A549 (cell line): Measurements from ENCODE around the gene RFPL4AL1. TPM values are rescaled to one million over a fixed set of nuclear protein-coding genes. Genes with fewer than 3 reads are reported as not detected.

Experiments
- ATAC-seq, 2 experiments: fragments of 200-7000 bp in 1 of 2; fragments of >200 bp in 1 of 2; cut with Nextera tagmentation in 1 of 2; cut with Tn5 transposase in 1 of 2; 3 replicates each; pipeline versions ENCODE4 v1.8.0 to v1.9.1; 2018 to 2020; ENCODE audit warnings: mild to moderate bottlenecking in 1 of 2, moderate library complexity in 1 of 2
- CTCF ChIA-PET: fragments of 300-600 bp; sonication (Branson Sonifier 250); formaldehyde crosslinking; extraction: SDS; loops from one replicate; lab custom pipeline; 2021; ENCODE audit warnings: antibody characterized with exemption, inconsistent platforms; lab: Yijun Ruan, JAX
- POLR2A ChIA-PET: fragments of 350-600 bp; formaldehyde crosslinking; extraction: SDS; loops from one replicate; lab custom pipeline; 2021; ENCODE audit warnings: antibody characterized with exemption, inconsistent platforms; lab: Yijun Ruan, JAX
- DNase-seq, 2 experiments: peaks; one replicate each; pipeline versions ENCODE4 v3.0.0 to v3.0.0-alpha.2; 2011 to 2016; ENCODE audit warnings: low read depth in 1 of 2, low spot score in 1 of 2
- FAIRE-seq: peaks from 2 replicates; lab custom pipeline; 2011; peaks lifted over from hg19 to GRCh38; lab: Jason Lieb, UNC
- H3K27ac ChIP-seq, 2 experiments: fragments of >200 bp; sonication (Bioruptor Twin); formaldehyde crosslinking; 3 replicates each; pipeline ENCODE4 v1.5.1; 2016 to 2017
- H3K4me1 ChIP-seq: fragments of >200 bp; sonication (Bioruptor Twin); formaldehyde crosslinking; 3 replicates; pipeline ENCODE4 v1.6.1; 2016
- H3K4me2 ChIP-seq: fragments of >200 bp; sonication (Bioruptor Twin); formaldehyde crosslinking; 3 replicates; pipeline ENCODE4 v1.6.1; 2016
- H3K4me3 ChIP-seq: fragments of >200 bp; sonication (Bioruptor Twin); formaldehyde crosslinking; 3 replicates; pipeline ENCODE4 v1.5.1; 2016
- H3K9me3 ChIP-seq: fragments of >200 bp; sonication (Bioruptor Twin); formaldehyde crosslinking; 3 replicates; pipeline ENCODE4 v1.6.1; 2016
- HDAC2 ChIP-seq: fragments of 200-600 bp; sonication (generic); IDR thresholded peaks from 2 replicates; pipeline ENCODE4 v1.6.1; 2016
- HOXA7 ChIP-seq: fragments of 250-450 bp; sonication (Bioruptor Pico); IDR thresholded peaks from 2 replicates; pipeline ENCODE4 v1.5.0; 2020; ENCODE audit warnings: mild to moderate bottlenecking, moderate library complexity
- SREBF2 ChIP-seq: fragments of 450-650 bp; IDR thresholded peaks from 2 replicates; pipeline ENCODE4 v1.6.1; 2014; ENCODE audit warnings: mild to moderate bottlenecking, moderate library complexity
- WGBS: methylation state at CpG from one replicate; pipeline ENCODE4 v1.1.6; 2017; ENCODE audit errors: missing lambda C conversion rate; 5-methylcytosine and 5-hydroxymethylcytosine counted together
- polyA plus RNA-seq, 4 experiments: library from polyadenylated mRNA; depleted of rRNA in 3 of 4; stranded (reverse); fragments of >200 nt; fragmentation: RNase III in 1 of 4; extraction: RNeasy Plus Mini Kit Qiagen cat#74134 plus additional on column Dnase treatment in 1 of 4; gene quantifications; 2 replicates in 3 of 4; 3 replicates in 1 of 4; pipeline ENCODE4 v1.2.3, GENCODE V29; 2011 to 2017

The RFPL4AL1 gene
- polyA plus RNA-seq, 2 of the 4 experiments (the other 2 are of a cell fraction): not detected

- ATAC-seq: no peak
- no peak overlapping the region for H3K4me2 ChIP-seq
- H3K4me1 ChIP-seq: no peaks in the 10 kb centered on the region
- TF ChIP-seq SREBF2: no peak
- TF ChIP-seq HDAC2: no peak
- TF ChIP-seq HOXA7 (CRISPR knock-in tag): no peak
- DNase-seq: no peak
- 4% methylated on average over 3 of the region's 3 CpGs for WGBS
- no peak overlapping the region for H3K4me3 ChIP-seq
- peak; percentile 65 for FAIRE-seq
- POLR2A ChIA-PET: no interaction called here
- CTCF ChIA-PET: no interaction called here
- H3K27ac ChIP-seq: no peak overlapping the region
- H3K9me3 ChIP-seq: no peaks in the 10 kb centered on the region
Observed at GRCh38 chr19:55820037-55820436, 51.1 kb downstream of the RFPL4AL1 start.

Other genes starting within 250 kb of the RFPL4AL1 start
- 0.65 and 0.89 TPM in 2 replicates for gene SBK2, start 232.0 kb upstream of the RFPL4AL1 start, polyA plus RNA-seq (2011; rRNA removed)
- 1.1 to 1.6 TPM (median 1.2 TPM) in 3 replicates for gene SBK2, start 232.0 kb upstream of the RFPL4AL1 start, polyA plus RNA-seq (2017; fragmentation: RNase III; extraction: RNeasy Plus Mini Kit Qiagen cat#74134 plus additional on column Dnase treatment)
- gene SBK3, start 223.6 kb upstream of the RFPL4AL1 start, polyA plus RNA-seq (2011; rRNA removed): 0.89 and 1.1 TPM in 2 replicates
- gene SBK3, start 223.6 kb upstream of the RFPL4AL1 start, polyA plus RNA-seq (2017; fragmentation: RNase III; extraction: RNeasy Plus Mini Kit Qiagen cat#74134 plus additional on column Dnase treatment): 0.92 to 1.2 TPM (median 1.1 TPM) in 3 replicates
- 4.2 and 6.5 TPM in 2 replicates for gene ZNF579, start 188.3 kb upstream of the RFPL4AL1 start, polyA plus RNA-seq (2011; rRNA removed)
- 16.2 to 17.0 TPM (median 16.2 TPM) in 3 replicates for gene ZNF579, start 188.3 kb upstream of the RFPL4AL1 start, polyA plus RNA-seq (2017; fragmentation: RNase III; extraction: RNeasy Plus Mini Kit Qiagen cat#74134 plus additional on column Dnase treatment)
- 10.3 and 10.4 TPM in 2 replicates for gene FIZ1, start 169.6 kb upstream of the RFPL4AL1 start, polyA plus RNA-seq (2011; rRNA removed)
- 15.7 to 18.0 TPM (median 16.9 TPM) in 3 replicates for gene FIZ1, start 169.6 kb upstream of the RFPL4AL1 start, polyA plus RNA-seq (2017; fragmentation: RNase III; extraction: RNeasy Plus Mini Kit Qiagen cat#74134 plus additional on column Dnase treatment)
- 5.0 and 6.4 TPM in 2 replicates for gene ZNF524, start 168.8 kb upstream of the RFPL4AL1 start, polyA plus RNA-seq (2011; rRNA removed)
- gene ZNF524, start 168.8 kb upstream of the RFPL4AL1 start, polyA plus RNA-seq (2017; fragmentation: RNase III; extraction: RNeasy Plus Mini Kit Qiagen cat#74134 plus additional on column Dnase treatment): 9.3 to 9.7 TPM (median 9.7 TPM) in 3 replicates
- gene ZNF865, start 163.5 kb upstream of the RFPL4AL1 start, polyA plus RNA-seq (2011; rRNA removed): 2.1 and 2.2 TPM in 2 replicates
- 7.1 to 7.9 TPM (median 7.8 TPM) in 3 replicates for gene ZNF865, start 163.5 kb upstream of the RFPL4AL1 start, polyA plus RNA-seq (2017; fragmentation: RNase III; extraction: RNeasy Plus Mini Kit Qiagen cat#74134 plus additional on column Dnase treatment)
- gene ZNF784, start 144.6 kb upstream of the RFPL4AL1 start, polyA plus RNA-seq (2011; rRNA removed): 3.5 and 4.1 TPM in 2 replicates
- gene ZNF784, start 144.6 kb upstream of the RFPL4AL1 start, polyA plus RNA-seq (2017; fragmentation: RNase III; extraction: RNeasy Plus Mini Kit Qiagen cat#74134 plus additional on column Dnase treatment): 6.0 to 7.1 TPM (median 6.6 TPM) in 3 replicates
- 9.2 and 15.2 TPM in 2 replicates for gene ZNF580, start 128.1 kb upstream of the RFPL4AL1 start, polyA plus RNA-seq (2011; rRNA removed)
- 40.5 to 57.0 TPM (median 52.8 TPM) in 3 replicates for gene ZNF580, start 128.1 kb upstream of the RFPL4AL1 start, polyA plus RNA-seq (2017; fragmentation: RNase III; extraction: RNeasy Plus Mini Kit Qiagen cat#74134 plus additional on column Dnase treatment)
- gene ZNF581, start 125.5 kb upstream of the RFPL4AL1 start, polyA plus RNA-seq (2011; rRNA removed): 13.9 and 17.1 TPM in 2 replicates
- gene ZNF581, start 125.5 kb upstream of the RFPL4AL1 start, polyA plus RNA-seq (2017; fragmentation: RNase III; extraction: RNeasy Plus Mini Kit Qiagen cat#74134 plus additional on column Dnase treatment): 24.3 to 25.6 TPM (median 24.9 TPM) in 3 replicates
- 5.2 and 5.5 TPM in 2 replicates for gene CCDC106, start 120.9 kb upstream of the RFPL4AL1 start, polyA plus RNA-seq (2011; rRNA removed)
- 15.7 to 17.6 TPM (median 17.4 TPM) in 3 replicates for gene CCDC106, start 120.9 kb upstream of the RFPL4AL1 start, polyA plus RNA-seq (2017; fragmentation: RNase III; extraction: RNeasy Plus Mini Kit Qiagen cat#74134 plus additional on column Dnase treatment)
- 147 and 157 TPM in 2 replicates for gene U2AF2, start 114.1 kb upstream of the RFPL4AL1 start, polyA plus RNA-seq (2011; rRNA removed)
- 280 to 302 TPM (median 293 TPM) in 3 replicates for gene U2AF2, start 114.1 kb upstream of the RFPL4AL1 start, polyA plus RNA-seq (2017; fragmentation: RNase III; extraction: RNeasy Plus Mini Kit Qiagen cat#74134 plus additional on column Dnase treatment)
- gene EPN1, start 93.9 kb upstream of the RFPL4AL1 start, polyA plus RNA-seq (2011; rRNA removed): 28.0 and 43.7 TPM in 2 replicates
- 129 to 139 TPM (median 139 TPM) in 3 replicates for gene EPN1, start 93.9 kb upstream of the RFPL4AL1 start, polyA plus RNA-seq (2017; fragmentation: RNase III; extraction: RNeasy Plus Mini Kit Qiagen cat#74134 plus additional on column Dnase treatment)
- not detected in 2 replicates for gene NLRP9, start 30.7 kb upstream of the RFPL4AL1 start, polyA plus RNA-seq (2011; rRNA removed)
- gene NLRP9, start 30.7 kb upstream of the RFPL4AL1 start, polyA plus RNA-seq (2017; fragmentation: RNase III; extraction: RNeasy Plus Mini Kit Qiagen cat#74134 plus additional on column Dnase treatment): not detected in 3 replicates
- gene RFPL4A, start 10.0 kb upstream of the RFPL4AL1 start, polyA plus RNA-seq (2011; rRNA removed): 0.06 and 0.24 TPM in 2 replicates
- gene RFPL4A, start 10.0 kb upstream of the RFPL4AL1 start, polyA plus RNA-seq (2017; fragmentation: RNase III; extraction: RNeasy Plus Mini Kit Qiagen cat#74134 plus additional on column Dnase treatment): not detected in 3 replicates
- gene NLRP11, start 62.9 kb downstream of the RFPL4AL1 start, polyA plus RNA-seq (2011; rRNA removed): 0.06 and 0.13 TPM in 2 replicates
- 0.03 TPM in 2 of 3 replicates, not detected in the other for gene NLRP11, start 62.9 kb downstream of the RFPL4AL1 start, polyA plus RNA-seq (2017; fragmentation: RNase III; extraction: RNeasy Plus Mini Kit Qiagen cat#74134 plus additional on column Dnase treatment)
- gene NLRP4, start 67.4 kb downstream of the RFPL4AL1 start, polyA plus RNA-seq (2011; rRNA removed): 0.09 and 0.10 TPM in 2 replicates
- 0.04 TPM in 1 of 3 replicates, not detected in the others for gene NLRP4, start 67.4 kb downstream of the RFPL4AL1 start, polyA plus RNA-seq (2017; fragmentation: RNase III; extraction: RNeasy Plus Mini Kit Qiagen cat#74134 plus additional on column Dnase treatment)
- gene NLRP13, start 163.2 kb downstream of the RFPL4AL1 start, polyA plus RNA-seq (2011; rRNA removed): not detected in 2 replicates
- not detected in 3 replicates for gene NLRP13, start 163.2 kb downstream of the RFPL4AL1 start, polyA plus RNA-seq (2017; fragmentation: RNase III; extraction: RNeasy Plus Mini Kit Qiagen cat#74134 plus additional on column Dnase treatment)
- not detected in 2 replicates for gene NLRP8, start 178.7 kb downstream of the RFPL4AL1 start, polyA plus RNA-seq (2011; rRNA removed)
- not detected in 3 replicates for gene NLRP8, start 178.7 kb downstream of the RFPL4AL1 start, polyA plus RNA-seq (2017; fragmentation: RNase III; extraction: RNeasy Plus Mini Kit Qiagen cat#74134 plus additional on column Dnase treatment)
- gene NLRP5, start 217.7 kb downstream of the RFPL4AL1 start, polyA plus RNA-seq (2011; rRNA removed): not detected in 2 replicates
- gene NLRP5, start 217.7 kb downstream of the RFPL4AL1 start, polyA plus RNA-seq (2017; fragmentation: RNase III; extraction: RNeasy Plus Mini Kit Qiagen cat#74134 plus additional on column Dnase treatment): not detected in 3 replicates